ENCODE results near the gene IQCC. TPM values are rescaled to one million over a fixed set of nuclear protein-coding genes. Genes with fewer than 3 reads are reported as not detected.

The IQCC gene
- total RNA-seq, 1 donor from 2014 or later, result 2.3 TPM

Other genes with a start within 250 kb of the IQCC start
- 87.2 TPM for gene KHDRBS1, start 191.8 kb upstream of the IQCC start, total RNA-seq
- 4.2 TPM for gene TMEM39B, start 132.7 kb upstream of the IQCC start, total RNA-seq
- gene KPNA6, start 97.6 kb upstream of the IQCC start, total RNA-seq, result 25.3 TPM
- 21.1 TPM for gene TXLNA, start 26.0 kb upstream of the IQCC start, total RNA-seq
- 31.7 TPM for gene CCDC28B, start 5.1 kb upstream of the IQCC start, total RNA-seq
- gene DCDC2B, start 3.4 kb downstream of the IQCC start, total RNA-seq, result not detected
- 9.8 TPM for gene TMEM234, start 16.7 kb downstream of the IQCC start, total RNA-seq
- gene EIF3I, start 16.7 kb downstream of the IQCC start, total RNA-seq, result 79.7 TPM
- 2.0 TPM for gene FAM167B, start 41.6 kb downstream of the IQCC start, total RNA-seq
- gene LCK, start 45.6 kb downstream of the IQCC start, total RNA-seq, result not detected
- 19.8 TPM for gene HDAC1, start 86.4 kb downstream of the IQCC start, total RNA-seq
- 356 TPM for gene MARCKSL1, start 130.6 kb downstream of the IQCC start, total RNA-seq
- gene FAM229A, start 156.8 kb downstream of the IQCC start, total RNA-seq, result 1.6 TPM
- gene TSSK3, start 156.9 kb downstream of the IQCC start, total RNA-seq, result not detected
- 60.7 TPM for gene BSDC1, start 188.8 kb downstream of the IQCC start, total RNA-seq